Posterior vena cava (tissue), 2 donors: ENCODE measurements around the gene LDLRAP1. TPM values are rescaled to one million over a fixed set of nuclear protein-coding genes. Genes with fewer than 3 reads are reported as not detected.

Experiments
- DNase-seq: peaks from one replicate; pipeline ENCODE4 v3.0.0-alpha.2; 2020; ENCODE audit warnings: low spot score
- intact Hi-C, 2 donors: fragments of 100-400 bp; cut with DNase I; formaldehyde crosslinking; loops; one replicate each; pipeline versions ENCODE4 v1.14.1 to v1.14.2; 2022 to 2023
- total RNA-seq, 2 donors: library from RNA; stranded (reverse); fragmentation: NEBNext Ultra II Directional; extraction: Animal tissue kit (Norgen Biotek cat#: 25700); gene quantifications; one replicate each; pipeline ENCODE4 v1.2.1, GENCODE V29; 2021
- donor health status: DM: yes; HTN: yes; CAD: no.
- donor health status: DM: yes; HTN: yes; CAD: no.

The LDLRAP1 gene
- total RNA-seq, 2 donors from 2014 or later: 11.3 to 13.7 TPM

DNA sequence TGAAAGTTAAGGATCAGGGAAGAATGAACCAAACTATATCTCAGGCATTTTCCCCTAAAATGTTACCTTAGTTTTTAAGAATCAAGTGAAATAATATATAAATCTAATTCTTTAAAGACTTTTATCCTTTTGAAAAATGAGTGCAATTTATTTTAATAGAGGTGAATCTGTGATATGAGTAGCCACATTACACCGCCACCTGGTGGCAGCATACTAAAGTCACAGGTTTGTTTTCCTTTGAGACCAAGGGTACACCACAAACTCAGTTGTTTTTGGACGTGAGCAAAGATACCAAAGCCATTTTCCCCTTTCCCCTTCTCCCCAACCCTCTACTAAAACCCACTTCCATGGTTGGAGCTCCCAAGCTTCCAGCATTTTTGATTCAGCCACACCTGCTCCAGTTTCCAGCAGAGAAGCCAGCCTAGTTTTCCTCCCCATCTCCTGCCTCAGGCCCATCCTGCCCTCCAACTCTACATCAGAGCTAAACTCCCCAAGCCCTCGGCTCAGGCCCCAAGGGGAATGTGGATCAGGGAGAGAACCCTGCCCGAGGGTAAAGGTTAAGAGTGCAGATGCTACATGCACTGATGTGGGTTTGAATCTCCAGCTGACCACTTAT, 22.9 kb upstream of the LDLRAP1 start:
- intact Hi-C loops: loop anchor here (10.0 kb wide), 1 partner anchor 116 kb away; no protein-coding TSS in a partner anchor
- DNase-seq: peak; percentile 84

DNA sequence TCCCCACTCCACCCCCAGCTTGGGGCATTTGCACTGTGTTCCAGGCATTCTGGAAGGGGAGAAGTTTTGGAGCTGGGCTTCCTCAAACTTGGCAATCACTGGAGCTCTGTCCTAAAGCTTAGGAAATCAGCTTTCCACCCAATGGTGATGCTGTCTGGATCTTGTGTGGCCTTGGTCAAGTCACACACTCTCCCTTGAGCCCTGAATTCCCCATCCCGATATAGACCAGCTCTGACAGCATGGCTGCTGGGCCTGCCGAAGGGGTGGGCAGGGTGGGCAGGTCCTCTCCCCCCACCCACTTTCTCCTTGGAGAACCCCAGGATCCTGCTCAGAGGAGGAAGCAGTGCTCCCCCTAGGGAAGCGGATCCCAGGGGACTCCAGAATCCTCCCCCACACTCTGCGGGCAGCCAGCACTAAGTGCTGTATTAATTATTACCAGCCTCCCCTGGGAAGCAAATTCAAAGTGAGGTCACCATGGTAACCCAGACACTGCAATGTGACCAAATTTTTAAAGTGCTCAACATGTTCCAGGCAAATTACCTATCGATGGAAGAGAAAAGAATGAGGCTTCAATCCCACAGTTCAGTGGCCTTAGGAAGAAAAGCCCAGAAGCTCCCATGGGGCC, 21.3 kb upstream of the LDLRAP1 start:
- intact Hi-C loops: loop anchor here (10.0 kb wide), 1 partner anchor 117 kb away; no protein-coding TSS in a partner anchor
- DNase-seq: peak; percentile 26

DNA sequence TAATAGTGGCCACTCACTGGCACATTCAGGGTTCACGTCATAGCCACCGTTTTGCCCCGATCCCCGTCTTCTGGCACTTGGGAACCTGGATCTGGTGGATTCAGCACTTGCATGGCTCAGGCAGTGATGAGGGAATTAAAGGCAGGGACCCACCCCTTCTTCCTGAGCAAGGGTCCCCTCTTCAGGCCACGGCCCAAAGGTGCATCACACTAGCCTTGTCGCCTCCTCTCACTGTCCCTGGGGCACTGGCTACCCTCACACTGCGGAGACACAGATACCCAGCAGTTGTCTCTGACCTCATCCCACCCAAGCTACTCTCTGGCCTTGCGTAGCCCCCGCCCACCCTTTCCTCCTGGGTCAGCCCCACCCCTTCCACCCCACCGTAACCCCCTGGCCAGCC, 19.9 kb upstream of the LDLRAP1 start:
- intact Hi-C loops: loop anchor here (10.0 kb wide), 1 partner anchor 119 kb away; no protein-coding TSS in a partner anchor
- DNase-seq: peak; percentile 58

DNA sequence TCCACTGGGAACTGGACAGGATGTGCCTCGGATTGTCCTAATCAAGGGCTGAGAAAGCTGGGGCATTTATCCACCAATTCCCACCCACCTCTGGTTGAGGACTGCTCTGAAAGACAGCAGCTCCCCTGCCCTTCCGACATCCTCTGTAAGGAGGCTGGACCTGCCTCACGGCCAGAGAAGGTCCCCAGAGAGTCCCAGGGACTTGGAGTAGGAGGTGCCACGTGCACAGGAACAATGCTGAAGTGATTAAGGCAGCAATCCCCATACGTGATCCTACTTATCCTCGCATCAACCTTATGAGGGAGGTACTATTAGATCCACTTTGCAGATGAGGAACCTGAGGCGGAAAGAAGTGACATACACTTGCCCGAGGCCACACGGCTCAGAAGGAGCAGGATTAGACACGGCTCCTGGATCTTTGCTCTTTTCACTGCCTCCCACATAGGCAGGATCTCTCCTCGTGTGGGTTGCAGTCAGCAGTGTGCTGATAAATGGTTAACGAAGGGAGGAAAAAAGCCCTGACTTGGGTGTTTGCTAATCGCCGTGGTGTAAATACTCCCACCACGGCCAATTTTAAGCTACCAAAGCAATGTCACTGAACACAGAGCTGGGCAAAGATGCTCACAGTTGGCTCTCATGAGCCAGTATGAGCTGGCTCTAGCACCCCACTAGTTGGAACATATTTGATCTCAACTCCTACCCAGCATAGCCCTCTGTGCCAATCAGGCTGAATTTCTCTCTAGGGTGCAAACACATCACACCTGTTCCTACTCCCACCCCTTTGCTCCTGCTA, 18.6 kb upstream of the LDLRAP1 start:
- intact Hi-C loops: loop anchor here (10.0 kb wide), 1 partner anchor 120 kb away; no protein-coding TSS in a partner anchor
- no peak for DNase-seq

DNA sequence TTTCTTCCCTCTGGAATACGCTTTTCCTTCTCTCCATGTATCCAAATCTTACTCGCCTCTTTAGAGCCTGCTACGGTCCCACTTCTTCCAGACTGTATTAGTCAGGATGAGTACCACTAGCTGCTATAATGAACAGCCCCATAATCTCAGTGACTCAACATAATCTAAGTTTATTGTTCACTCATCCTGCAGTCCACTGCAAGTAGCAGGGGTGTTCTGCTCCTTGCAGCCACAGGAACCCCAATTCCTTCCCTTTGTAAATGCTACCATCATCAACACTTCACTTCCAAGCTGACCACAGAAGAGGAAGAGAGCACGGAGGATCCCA, 18.1 kb upstream of the LDLRAP1 start:
- DNase-seq: no peak
- intact Hi-C loops: loop anchor here (10.0 kb wide), 1 partner anchor 121 kb away; no protein-coding TSS in a partner anchor

DNA sequence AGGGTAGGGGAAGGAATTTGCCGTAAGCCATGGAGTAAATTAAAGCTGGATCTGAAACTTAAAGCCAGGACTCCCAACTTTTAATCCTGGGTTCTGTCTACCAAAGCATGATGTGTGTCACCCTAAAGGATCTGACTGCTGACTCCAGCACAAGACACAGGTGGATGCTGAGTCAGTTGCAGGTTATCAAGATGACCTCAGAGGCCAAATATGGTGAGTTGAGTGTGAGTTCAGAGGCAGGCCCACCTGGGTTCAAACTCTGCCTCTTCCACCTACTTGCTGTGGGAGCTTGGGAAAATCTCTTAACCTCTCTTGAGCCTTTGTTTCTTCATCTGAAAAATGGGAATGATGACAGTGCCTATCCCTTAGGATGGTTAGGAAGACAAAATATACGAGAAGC, 16.7 kb upstream of the LDLRAP1 start:
- intact Hi-C loops: loop anchor here (10.0 kb wide), 1 partner anchor 122 kb away; no protein-coding TSS in a partner anchor
- no peak for DNase-seq

DNA sequence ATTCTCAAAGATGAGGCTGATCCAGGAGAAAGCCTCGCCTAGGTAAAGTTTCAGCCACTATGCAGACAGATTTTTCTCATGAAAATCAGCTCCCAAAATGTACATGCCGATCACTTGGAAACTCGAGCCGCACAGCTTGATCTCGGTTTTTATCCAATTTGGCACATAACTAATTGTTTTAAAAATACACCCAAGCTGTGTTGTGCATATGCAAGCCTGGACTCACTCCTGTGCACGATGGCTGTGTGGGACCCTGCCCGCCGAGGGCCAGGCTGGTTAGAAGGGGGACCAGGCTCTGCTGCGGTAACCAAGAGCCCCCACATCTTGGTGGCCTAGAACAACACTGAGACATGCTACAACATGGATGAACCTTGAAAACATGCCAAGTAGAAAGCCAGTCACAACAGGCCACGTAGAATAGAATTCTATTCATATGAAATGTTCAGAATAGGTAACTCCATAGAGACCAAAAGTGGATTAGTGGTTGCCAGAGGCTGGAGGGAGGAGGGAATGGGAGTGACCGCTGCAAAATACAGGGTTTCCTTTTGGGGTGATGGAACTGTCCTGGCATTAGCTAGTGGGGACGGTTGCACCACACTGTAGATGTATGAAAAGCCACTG, 16.1 kb upstream of the LDLRAP1 start:
- intact Hi-C loops: loop anchor here (10.0 kb wide), 1 partner anchor 123 kb away; no protein-coding TSS in a partner anchor
- DNase-seq: no peak

DNA sequence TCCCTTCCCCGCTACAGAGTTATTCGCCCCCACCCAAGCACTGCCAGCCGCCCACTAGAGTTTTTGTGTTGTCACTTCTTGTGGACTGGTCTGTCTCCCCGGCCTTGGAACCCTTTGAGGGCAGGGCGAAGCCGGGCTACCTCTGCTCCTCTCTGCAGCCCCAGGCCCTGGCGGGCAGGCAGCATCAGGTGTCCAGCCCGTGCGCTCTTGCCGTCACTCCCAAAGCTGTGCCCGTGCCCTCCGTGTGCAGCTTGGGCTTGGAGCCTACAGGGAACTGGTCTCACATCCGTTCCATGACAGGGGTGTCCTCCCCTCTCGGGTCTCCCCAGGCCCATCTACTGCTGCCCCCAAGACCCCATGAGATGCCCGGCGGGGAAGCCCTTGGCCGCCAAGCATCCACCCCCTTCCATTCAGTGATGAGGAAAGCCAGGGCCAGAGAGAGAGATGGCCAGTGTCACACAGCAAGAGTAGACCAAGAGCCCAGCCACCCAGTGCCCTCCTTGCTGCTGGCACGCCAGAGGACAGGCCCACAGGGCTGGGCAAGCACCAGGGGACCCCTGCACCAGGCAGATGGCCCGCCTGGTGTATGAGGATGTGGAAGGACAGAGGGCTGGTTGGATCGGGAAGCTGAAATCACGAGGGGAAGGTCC, 15.3 kb upstream of the LDLRAP1 start:
- no peak for DNase-seq
- intact Hi-C loops: loop anchor here (10.0 kb wide), 1 partner anchor 123 kb away; no protein-coding TSS in a partner anchor

DNA sequence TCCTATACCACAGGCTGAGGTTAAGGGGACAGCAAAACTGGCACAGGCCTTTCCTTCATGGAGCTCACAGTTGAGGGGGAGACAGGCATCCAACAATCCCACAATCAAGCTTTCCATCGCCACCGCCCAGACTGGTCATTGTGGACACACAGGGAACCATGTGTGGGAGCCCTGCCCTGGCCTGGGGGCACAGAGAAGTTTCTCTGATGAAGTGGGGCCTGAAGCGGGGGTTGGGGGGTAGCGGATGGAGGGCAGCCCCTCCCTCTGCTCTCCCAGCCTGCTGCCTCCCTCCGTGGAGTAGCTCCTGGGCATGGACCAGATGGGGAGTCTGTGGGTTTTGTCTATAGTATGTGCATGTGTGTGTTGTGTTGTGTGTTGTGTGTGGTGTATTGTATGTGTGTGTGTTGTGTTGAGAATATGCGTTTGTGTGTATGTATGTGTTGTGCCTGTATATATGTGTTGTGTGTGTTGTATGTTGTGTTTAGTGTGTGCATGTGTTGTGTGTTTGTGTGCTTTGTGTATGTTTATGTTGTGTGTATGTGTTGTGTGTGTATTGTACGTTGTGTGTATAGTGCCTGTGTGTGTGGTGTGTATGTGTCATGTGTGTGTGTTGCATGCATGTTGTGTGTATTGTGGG, 14.4 kb upstream of the LDLRAP1 start:
- DNase-seq: no peak
- intact Hi-C loops: loop anchor here (10.0 kb wide), 1 partner anchor 124 kb away; no protein-coding TSS in a partner anchor

DNA sequence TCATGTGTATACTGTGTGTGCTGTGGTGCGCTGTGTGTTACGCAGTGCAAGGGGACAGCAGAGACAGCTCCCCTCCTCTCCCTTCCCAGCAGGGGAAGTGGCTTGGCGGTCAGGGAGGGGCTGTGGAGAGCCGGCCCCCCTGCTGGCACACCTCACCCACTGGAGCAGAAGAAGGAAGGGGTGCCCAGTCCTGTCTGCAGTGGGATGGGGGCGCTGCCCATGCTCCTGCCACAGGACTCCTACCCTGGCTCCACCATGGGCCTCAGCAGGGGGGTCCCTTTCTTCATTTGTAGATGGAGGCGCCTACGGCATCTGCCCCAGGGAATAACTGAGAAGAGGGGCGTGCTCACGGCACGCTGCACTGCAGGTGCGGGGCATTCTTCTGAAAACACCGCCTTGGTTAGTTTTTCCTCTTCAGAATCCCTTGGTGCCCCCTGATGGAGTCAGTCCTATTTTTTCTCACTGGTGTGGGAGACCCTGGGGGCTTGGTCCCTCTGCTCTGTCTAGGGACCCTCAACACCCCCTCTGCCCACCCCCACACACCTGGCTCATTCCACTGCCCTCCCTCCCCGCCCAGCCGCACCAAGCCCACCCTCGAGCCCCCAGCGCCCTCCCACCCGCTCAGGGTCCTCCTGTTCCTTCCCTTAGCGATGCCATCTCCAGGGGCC, 13.8 kb upstream of the LDLRAP1 start:
- DNase-seq: no peak
- intact Hi-C loops: loop anchor here (10.0 kb wide), 1 partner anchor 125 kb away; no protein-coding TSS in a partner anchor

DNA sequence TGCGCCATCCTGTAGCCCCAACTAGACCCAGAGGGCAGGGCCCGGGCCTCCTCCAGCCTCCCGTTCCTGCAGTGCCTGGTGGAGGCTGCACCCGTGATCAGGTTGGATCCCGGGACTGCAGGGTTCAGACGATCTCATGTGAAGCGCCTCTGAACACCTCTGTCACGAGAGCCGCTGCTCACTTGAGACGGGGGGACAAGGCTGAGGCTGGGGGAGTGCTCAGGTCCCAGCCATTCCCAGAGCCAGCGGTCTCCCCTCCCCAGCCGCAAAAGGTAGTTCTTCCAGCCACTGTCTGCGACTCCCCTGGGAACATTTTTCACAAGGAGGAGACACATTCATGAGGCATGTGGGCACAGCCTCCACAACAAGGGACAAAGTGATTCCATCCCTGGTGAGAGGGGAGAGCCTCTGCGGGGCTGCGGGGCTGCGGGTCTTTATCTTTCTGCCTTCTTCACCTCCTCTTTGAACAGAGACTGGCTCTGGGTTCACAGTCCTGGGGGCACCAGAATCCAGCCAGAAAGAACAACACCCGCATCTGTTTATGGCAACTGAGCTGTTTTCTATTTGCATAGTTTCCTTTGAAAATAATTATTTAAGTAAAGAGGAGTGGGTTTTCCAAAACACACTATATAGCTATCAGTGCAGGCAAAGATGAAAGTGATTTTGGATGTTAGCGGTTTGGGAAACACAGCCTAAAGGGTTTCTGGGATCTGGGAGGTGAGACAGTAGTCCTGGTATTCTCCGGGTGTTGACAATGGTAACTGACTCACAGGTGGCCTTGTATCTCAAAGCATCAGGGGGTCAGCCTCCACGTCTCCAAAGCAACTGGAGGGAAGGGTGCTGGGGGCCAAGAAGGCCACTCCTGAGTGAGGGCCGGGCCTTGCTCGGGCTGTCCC, 13.0 kb upstream of the LDLRAP1 start:
- DNase-seq: no peak

DNA sequence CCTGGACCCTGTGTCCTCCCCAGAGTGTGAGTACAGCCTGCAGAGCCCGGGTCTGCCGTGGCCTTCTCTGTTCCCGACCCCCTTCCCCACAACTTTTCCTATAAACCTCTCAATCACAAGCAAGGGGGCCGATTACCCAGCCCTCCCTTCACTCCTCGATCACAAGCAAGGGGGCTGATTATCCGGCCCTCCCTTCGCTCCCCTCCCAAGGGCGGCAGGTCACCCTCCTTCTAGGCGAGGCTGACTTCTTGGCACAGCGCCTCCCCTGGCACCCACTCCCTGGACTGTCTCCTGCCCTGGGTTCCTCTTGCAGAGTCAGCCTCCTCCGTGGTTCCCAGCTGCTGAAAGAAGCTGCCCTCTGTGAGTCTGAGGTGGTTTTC, 12.3 kb upstream of the LDLRAP1 start:
- intact Hi-C loops: no loop called here
- DNase-seq: no peak

More for the DNA sequence above, 13.0 kb upstream of the LDLRAP1 start:
- intact Hi-C loops: no loop called here

DNA sequence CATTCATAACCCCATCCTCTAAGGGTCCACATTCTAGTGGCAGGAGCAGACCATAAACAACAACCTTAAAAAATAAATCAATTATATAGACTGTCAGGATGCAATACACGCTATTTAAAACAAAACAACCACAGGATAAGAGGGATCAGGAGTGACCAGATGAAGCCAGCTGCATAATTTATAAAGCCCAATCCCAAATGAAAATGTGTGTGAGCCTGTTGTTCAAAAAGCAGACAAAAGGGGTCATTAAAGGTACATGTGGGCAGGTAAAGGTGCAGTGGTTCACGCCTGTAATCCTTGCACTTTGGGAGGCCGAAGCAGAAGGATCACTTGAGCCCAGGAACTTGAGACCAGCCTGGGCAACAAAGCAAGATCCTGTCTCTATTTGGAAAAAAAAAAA, 10.4 kb upstream of the LDLRAP1 start:
- no peak for DNase-seq
- intact Hi-C loops: no loop called here

DNA sequence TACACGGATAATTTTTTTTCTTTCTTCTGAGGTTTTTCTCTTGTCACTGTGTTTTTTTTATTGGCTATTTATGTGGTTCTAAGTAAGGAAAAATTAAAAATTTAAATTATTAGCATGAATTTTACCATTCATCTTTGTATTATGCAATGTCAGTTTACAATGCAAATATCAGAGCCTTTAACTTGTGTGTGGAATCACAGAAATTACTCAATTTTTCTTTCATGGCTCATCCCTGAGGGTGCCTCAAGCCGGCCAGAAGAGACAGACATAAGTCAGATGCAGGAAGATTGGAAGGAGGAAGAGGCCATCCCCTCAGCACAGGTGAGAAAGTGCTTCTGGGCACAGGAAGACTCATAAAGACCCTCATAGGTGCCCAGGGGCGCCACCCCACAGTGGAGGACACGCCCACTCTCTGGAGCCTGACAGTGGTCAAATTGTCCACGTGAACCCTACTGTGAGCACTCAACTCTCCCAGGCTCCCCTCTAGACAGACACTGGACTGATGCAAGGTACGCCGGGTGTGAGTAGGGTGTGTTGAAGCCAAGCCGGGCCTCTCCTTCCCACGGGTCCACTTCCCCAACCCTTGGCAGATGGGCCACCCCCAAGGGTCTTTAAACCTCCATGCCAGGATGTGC, 9.5 kb upstream of the LDLRAP1 start:
- DNase-seq: no peak
- intact Hi-C loops: no loop called here

DNA sequence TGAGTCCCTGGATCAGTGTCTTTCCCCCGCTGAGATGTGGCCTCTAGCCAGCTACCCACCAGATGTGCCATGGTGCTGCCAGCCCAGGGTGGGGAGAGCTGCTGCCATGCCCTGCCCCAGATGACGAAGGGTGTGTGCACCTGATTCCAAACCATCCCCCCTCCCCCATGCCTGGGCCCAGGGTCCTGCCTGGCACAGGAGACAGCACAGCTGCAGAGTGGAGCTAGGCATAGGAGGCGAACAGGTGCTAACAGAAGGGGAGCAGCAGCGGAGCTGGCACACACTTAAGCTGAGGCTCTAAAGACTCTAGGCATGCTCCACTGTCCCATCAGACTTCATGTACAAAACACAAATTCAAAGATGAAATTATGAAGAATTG, 9.0 kb upstream of the LDLRAP1 start:
- intact Hi-C loops: no loop called here
- DNase-seq: no peak

DNA sequence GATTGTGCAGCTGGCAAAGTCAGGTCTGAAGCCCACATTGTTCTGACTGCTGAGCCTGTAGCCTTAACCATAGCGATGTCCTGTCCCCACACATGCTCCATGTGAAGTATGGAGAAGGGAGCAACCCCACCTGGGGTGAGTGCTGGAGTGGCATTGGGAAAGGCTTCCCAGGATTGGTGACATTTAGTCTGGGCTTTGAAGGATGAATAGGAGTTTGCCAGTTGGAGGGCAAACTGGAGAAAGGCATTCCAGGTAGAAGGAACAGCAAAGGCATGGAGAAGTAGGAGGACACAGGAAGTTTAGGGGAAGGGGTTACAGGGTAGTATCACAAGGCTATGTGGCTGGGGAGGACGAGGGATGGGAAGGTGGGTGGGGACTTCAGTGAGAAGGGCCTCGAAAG, 7.3 kb upstream of the LDLRAP1 start:
- intact Hi-C loops: no loop called here
- no peak for DNase-seq
